Measurements from ENCODE around the gene C6orf132. TPM values are rescaled to one million over a fixed set of nuclear protein-coding genes. Genes with fewer than 3 reads are reported as not detected.

C6orf132 gene
- total and polyA plus RNA-seq, 9 of the 15 experiments (the other 6 are each of a cell fraction or from before 2014, with no cell fraction given): 0.06 to 0.35 (median 0.14) TPM

- TF ChIP-seq MBD1 (CRISPR knock-in tag; IDR thresholded peaks at IDR 0.05) (no peak), ZNF311 (CRISPR knock-in tag; IDR thresholded peaks at IDR 0.05) (no peak)
Observed at GRCh38 chr6:42068173-42068572, 74.2 kb downstream of the C6orf132 start (continued).

- H3K79me2 ChIP-seq (ENCODE audit: control insufficient read depth, insufficient read depth, low read length): no peaks in the 10 kb centered on the region
- WGBS (ENCODE audit: insufficient coverage, low coverage, missing lambda C conversion rate): 96% methylated on average over 13 of the region's 13 CpGs
- H3K27ac ChIP-seq (ENCODE audit: extremely low read depth, low read depth, low read length): no peak overlapping the region
- H3K4me1 ChIP-seq (replicated peaks in 1 of 2; ENCODE audit: control insufficient read depth in 2 of 2, insufficient read depth in 2 of 2, low read length in 2 of 2): no peaks in the 10 kb centered on the region
- H4K20me1 ChIP-seq (replicated peaks; ENCODE audit: control insufficient read depth, insufficient read depth, low read length): no peaks in the 10 kb centered on the region
- no peak overlapping the region for H2AFZ ChIP-seq (ENCODE audit: low read depth, low read length)
- in situ Hi-C loops (cut with MboI): no loop called here
- POLR2A ChIA-PET: interaction anchor here (0.5 to 2.0 kb wide), 8 partner anchors 9 to 499 kb away, joined by 3 to 10 read pairs (median 4); partner anchors contain the start of gene TAF8
- no peaks in the 10 kb centered on the region for H3K9me3 ChIP-seq (replicated peaks; ENCODE audit: control insufficient read depth, insufficient read depth, low read depth, low read length)
- peaks cover 3% of the 10 kb centered on the region for H3K9me1 ChIP-seq (ENCODE audit: control insufficient read depth, insufficient read depth, low read length)
- H3K36me3 ChIP-seq (ENCODE audit: control insufficient read depth, insufficient read depth, low read length): peaks cover 83% of the 10 kb centered on the region
- no peak for ATAC-seq
- FAIRE-seq: no peak
- BruUV-seq (replicated peaks): no TSS peak
- CTCF ChIA-PET (ENCODE audit: low intra/inter-chr PET ratio): no interaction called here
- H3K27me3 ChIP-seq (ENCODE audit: control insufficient read depth in 2 of 2, insufficient read depth in 2 of 2, low read length in 2 of 2): no peaks in the 10 kb centered on the region
- no peak overlapping the region for H3K4me3 ChIP-seq
- H3K4me2 ChIP-seq (ENCODE audit: insufficient read depth, low read length): no peak overlapping the region
- intact Hi-C loops (cut with micrococcal nuclease): no loop called here
- no peak overlapping the region for H3K9ac ChIP-seq (ENCODE audit: insufficient read depth in 1 of 2, low read depth in 2 of 2, low read length in 2 of 2)
- DNase-seq (ENCODE audit: extremely low read depth in 1 of 4, low spot score in 3 of 4): no peak
- TF ChIP-seq PATZ1 (CRISPR knock-in tag; IDR thresholded peaks at IDR 0.05; ENCODE audit: borderline replicate concordance): no peak
- no peak for TF ChIP-seq RBM22 (IDR thresholded peaks at IDR 0.05; ENCODE audit: low read depth, low read length, poor library complexity, severe bottlenecking)
- TF ChIP-seq ZFP30 (CRISPR knock-in tag; IDR thresholded peaks at IDR 0.05; ENCODE audit: borderline replicate concordance): no peak
- no peak for TF ChIP-seq TARDBP (IDR thresholded peaks at IDR 0.05)
- TF ChIP-seq GABPB1 (CRISPR knock-in tag; IDR thresholded peaks at IDR 0.05): no peak
- TF ChIP-seq ZNF318 (IDR thresholded peaks at IDR 0.05; ENCODE audit: borderline replicate concordance in 1 of 2, low read depth in 1 of 2): no peak
Observed at GRCh38 chr6:42066156-42066675, 76.2 kb downstream of the C6orf132 start.

Data from K562 (cell line).